ENCODE measurements around the gene MLF2.

The MLF2 gene

GRCh38 chr12:6783828-6784227 is 30.9 kb upstream of the MLF2 start:
- no peak for DNase-seq (ENCODE audit: low spot score)
- H3K27ac ChIP-seq: no peak overlapping the region
- TF ChIP-seq, protein P1, sequence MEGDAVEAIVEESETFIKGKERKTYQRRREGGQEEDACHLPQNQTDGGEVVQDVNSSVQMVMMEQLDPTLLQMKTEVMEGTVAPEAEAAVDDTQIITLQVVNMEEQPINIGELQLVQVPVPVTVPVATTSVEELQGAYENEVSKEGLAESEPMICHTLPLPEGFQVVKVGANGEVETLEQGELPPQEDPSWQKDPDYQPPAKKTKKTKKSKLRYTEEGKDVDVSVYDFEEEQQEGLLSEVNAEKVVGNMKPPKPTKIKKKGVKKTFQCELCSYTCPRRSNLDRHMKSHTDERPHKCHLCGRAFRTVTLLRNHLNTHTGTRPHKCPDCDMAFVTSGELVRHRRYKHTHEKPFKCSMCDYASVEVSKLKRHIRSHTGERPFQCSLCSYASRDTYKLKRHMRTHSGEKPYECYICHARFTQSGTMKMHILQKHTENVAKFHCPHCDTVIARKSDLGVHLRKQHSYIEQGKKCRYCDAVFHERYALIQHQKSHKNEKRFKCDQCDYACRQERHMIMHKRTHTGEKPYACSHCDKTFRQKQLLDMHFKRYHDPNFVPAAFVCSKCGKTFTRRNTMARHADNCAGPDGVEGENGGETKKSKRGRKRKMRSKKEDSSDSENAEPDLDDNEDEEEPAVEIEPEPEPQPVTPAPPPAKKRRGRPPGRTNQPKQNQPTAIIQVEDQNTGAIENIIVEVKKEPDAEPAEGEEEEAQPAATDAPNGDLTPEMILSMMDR (conservative IDR thresholded peaks at IDR 0.05; ENCODE audit: low read depth): no peak
- ChIA-PET POLR2A (ENCODE audit: low non-redundant PET) (interaction anchor here (0.6 kb wide), 1 partner anchor 135 kb away, joined by 3 read pairs; no protein-coding TSS in a partner anchor), CTCF (no interaction called here)

GRCh38 chr12:6782850-6783566 is 30.1 kb upstream of the MLF2 start:
- DNase-seq (ENCODE audit: low spot score): no peak
- no peak overlapping the region for H3K27ac ChIP-seq
- POLR2A ChIA-PET (ENCODE audit: low non-redundant PET): interaction anchor here (1.0 kb wide), 1 partner anchor 59 kb away, joined by 3 read pairs; the partner anchor contains the start of gene COPS7A
- TF ChIP-seq, protein P1 (conservative IDR thresholded peaks at IDR 0.05; ENCODE audit: low read depth): no peak
- CTCF ChIA-PET: interaction anchor here (0.5 to 0.6 kb wide), 2 partner anchors 52 to 1185 kb away, joined by 3 to 5 read pairs; no protein-coding TSS in a partner anchor

DNA sequence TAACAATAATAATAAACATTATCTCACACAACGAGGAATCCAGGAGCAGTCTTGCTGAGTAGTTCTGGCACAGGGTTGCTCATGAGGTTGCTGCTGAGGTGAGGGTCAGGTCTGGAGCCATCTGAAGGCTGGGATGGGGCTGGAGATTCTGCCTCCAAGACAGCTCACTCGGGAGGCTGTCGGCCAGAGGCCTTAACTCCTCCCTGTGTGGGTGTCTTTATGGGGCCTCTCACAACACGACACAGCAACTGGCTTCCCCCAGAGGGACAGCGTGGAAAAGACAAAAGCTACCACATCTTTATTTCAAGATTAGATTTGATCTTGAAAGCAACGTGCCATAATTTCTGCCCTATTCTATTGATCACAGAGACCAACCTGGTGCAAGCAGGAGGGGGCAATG is 29.2 kb upstream of the MLF2 start:
- H3K27ac ChIP-seq: no peak overlapping the region
- POLR2A ChIA-PET (ENCODE audit: low non-redundant PET): interaction anchor here (1.0 kb wide), 1 partner anchor 58 kb away, joined by 3 read pairs; the partner anchor contains the start of gene COPS7A
- DNase-seq (ENCODE audit: low spot score): no peak
- CTCF ChIA-PET: no interaction called here
- TF ChIP-seq, protein P1 (conservative IDR thresholded peaks at IDR 0.05; ENCODE audit: low read depth): no peak

DNA sequence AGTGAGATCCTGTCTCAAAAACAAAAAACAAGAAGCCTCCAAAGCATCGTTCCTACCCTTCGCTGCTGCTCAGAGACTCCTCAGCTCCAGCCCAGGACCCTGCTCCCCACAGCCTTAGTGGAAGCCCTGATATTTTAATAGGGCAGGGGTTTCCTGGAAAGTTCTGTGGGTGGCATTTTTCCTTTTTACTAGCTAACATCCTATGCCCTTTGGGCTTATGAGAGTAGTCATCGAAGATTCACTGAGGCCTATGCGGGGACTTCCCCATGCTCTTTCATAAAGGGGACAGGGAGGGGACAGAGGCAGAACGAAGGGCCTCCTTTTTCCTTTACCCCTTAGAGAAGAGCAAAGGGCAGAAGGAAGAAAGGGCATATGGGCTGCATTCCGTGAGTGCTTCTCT is 27.6 kb upstream of the MLF2 start:
- no peak overlapping the region for H3K27ac ChIP-seq
- ChIA-PET CTCF (interaction anchor here (0.6 kb wide), 2 partner anchors 28 to 163 kb away, joined by 3 to 4 read pairs; partner anchors contain the start of gene MLF2), POLR2A (ENCODE audit: low non-redundant PET) (interaction anchor here (0.7 kb wide), 1 partner anchor 113 kb away, joined by 4 read pairs; no protein-coding TSS in a partner anchor)
- DNase-seq (ENCODE audit: low spot score): no peak
- TF ChIP-seq, protein P1 (conservative IDR thresholded peaks at IDR 0.05; ENCODE audit: low read depth): no peak

DNA sequence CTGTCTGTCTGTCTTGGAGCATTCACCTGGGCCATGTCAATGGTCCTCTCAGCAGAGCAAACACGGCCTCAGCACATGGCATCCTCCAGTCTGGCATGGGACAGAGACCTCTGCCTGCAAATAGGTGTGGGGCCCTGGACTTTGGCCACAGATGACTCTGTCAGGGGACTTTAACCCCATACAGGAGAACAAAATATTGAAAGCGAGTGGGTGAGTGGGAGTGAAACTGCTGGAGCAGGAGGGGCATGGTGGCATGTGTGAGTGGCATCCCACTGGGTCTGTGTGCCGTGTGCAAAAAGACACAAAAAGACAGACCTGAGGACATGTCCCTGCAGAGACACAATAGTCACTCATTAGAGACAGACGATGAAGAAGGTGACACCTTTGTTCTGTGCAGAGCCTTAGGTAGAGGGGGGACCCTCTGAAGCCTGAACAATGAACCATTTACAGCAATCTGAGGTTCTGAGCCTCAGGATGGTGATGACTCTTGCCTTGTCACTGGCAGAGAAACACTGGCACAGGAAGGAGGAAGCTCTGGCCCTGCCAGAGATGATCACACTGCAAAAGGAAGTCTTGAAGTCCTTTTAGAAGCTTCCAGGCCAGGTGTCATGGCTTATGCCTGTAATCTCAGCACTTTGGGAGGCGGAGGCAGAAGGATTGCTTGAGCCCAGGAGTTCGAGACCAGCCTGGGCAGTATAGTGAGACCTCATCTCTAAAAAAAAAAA is 26.9 kb upstream of the MLF2 start:
- CTCF ChIA-PET: interaction anchor here (0.8 to 1.6 kb wide), 2 partner anchors 45 to 55 kb away, joined by 3 to 10 read pairs; no protein-coding TSS in a partner anchor
- TF ChIP-seq, protein P1 (conservative IDR thresholded peaks at IDR 0.05; ENCODE audit: low read depth): no peak
- no peak overlapping the region for H3K27ac ChIP-seq
- POLR2A ChIA-PET (ENCODE audit: low non-redundant PET): no interaction called here
- no peak for DNase-seq (ENCODE audit: low spot score)

Data from RWPE1 (cell line).